WI38 (cell line): ENCODE measurements around the gene GRM4.

ENCODE experiments used
- H3K4me3 ChIP-seq: 2 replicates; pipeline ENCODE4 v1.5.1; 2011; ENCODE audit warnings: low read depth, mild to moderate bottlenecking, control low read depth, low read length
- CTCF ChIP-seq: IDR thresholded peaks from 2 replicates; pipeline ENCODE4 v1.5.1; 2012; ENCODE audit warnings: low read depth, mild to moderate bottlenecking, control low read depth, low read length

The GRM4 gene

DNA sequence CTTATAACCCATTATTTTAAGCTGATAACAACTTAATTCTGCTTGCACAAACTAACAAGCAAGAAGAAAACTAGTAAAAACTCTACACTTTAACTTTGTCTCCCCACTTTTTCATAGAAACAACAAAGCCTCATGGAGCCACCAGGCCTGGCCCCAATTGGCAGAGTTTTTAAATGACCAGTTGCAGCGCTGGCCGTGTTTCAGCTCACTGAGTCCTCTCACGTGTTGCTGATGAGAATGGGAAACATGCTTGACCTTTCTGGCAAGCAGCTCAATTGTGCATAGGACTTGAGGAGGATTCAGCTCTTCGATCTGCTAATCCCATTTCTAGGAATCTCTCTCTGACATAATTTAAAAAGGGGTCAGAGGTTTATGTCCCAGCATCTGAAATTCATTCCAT, 24.5 kb upstream of the GRM4 start:
- no peak overlapping the region for H3K4me3 ChIP-seq
- no peak for TF ChIP-seq CTCF

GRCh38 chr6:34169897-34170296, 24.0 kb upstream of the GRM4 start:
- no peak overlapping the region for H3K4me3 ChIP-seq
- TF ChIP-seq CTCF, result no peak

GRCh38 chr6:34161857-34162515, 16.1 kb upstream of the GRM4 start:
- TF ChIP-seq CTCF, result no peak

DNA sequence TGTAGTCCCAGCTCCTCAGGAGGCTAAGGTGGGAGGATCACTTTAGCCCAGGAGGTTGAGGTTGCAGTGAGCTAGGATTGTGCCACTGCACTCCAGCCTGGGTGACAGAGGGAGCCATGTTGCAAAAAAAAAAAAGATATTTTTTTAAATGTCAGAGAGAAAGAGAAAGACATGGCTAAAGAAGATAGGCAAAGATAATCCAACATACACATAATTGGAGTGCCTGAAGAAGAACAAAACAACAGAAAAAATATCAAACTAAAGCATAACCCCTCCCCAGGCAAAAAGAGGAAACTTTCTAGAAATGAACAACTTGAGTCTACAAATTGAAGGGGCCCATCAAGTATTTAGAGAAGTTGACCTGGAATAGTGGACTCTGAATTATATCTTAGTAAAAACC, 14.0 kb upstream of the GRM4 start:
- H3K4me3 ChIP-seq, result no peak overlapping the region
- no peak for TF ChIP-seq CTCF

More at GRCh38 chr6:34161857-34162515, 16.1 kb upstream of the GRM4 start:
- H3K4me3 ChIP-seq, result no peak overlapping the region

DNA sequence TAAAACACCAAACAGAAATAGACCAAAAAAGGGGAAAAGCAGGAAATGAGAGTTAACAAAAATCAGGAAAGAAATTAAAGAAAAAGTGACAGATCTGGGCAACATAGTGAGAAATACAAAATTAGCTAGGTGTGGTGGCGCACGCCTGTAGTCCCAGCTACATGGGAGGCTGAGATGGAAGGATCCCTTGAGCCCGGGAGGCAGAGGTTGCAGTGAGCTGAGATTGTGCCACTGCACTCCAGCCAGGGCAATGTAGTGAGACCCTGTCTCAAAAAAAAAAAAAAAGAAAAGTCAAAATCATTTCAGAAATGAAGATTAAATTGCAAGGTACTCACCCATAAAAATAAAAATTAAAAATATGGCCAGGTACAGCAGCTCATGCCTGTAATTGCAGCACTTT, 13.0 kb upstream of the GRM4 start:
- TF ChIP-seq CTCF, result no peak
- H3K4me3 ChIP-seq, result no peak overlapping the region

DNA sequence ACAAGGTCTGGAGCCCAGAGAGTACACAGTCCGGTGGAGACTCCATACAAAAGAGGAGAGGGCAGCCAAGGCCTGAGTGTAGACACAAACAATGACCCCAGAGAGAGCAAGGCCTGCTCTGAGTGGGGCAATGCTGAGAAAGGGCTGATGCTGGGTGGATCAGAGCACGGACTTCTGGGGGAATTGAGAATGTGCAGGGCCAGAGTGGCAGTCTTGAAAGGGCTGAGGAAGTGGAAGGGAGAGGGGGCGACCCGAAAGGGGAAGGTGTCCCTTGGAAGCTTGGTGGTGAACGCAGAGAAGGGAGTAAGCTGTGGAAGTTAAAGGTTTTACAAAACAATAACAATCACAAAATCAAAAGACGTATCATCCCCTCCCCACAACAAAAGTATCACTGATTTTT, 12.0 kb upstream of the GRM4 start:
- H3K4me3 ChIP-seq, result no peak overlapping the region
- no peak for TF ChIP-seq CTCF

GRCh38 chr6:34157236-34157830, 11.4 kb upstream of the GRM4 start:
- H3K4me3 ChIP-seq, result no peak overlapping the region
- TF ChIP-seq CTCF, result no peak
